IMR-90 (cell line): Measurements from ENCODE around the gene CCDC146. TPM values are rescaled to one million over a fixed set of nuclear protein-coding genes. Genes with fewer than 3 reads are reported as not detected.

Experiments used
- ATAC-seq: fragments of 200-7000 bp; cut with Tn5 transposase; 2 replicates; pipeline ENCODE4 v1.9.1; 2020; ENCODE audit warnings: low read depth, mild to moderate bottlenecking, moderate library complexity
- BruUV-seq: library from RNA; stranded (reverse); fragments of 400-500 nt; replicated peaks from 2 replicates; lab custom pipeline; 2021; lab: Mats Ljungman, UMichigan
- CTCF ChIA-PET: fragments of 300-600 bp; formaldehyde crosslinking; extraction: SDS; loops from one replicate; lab custom pipeline; 2021; ENCODE audit warnings: antibody characterized with exemption; lab: Yijun Ruan, JAX
- POLR2A ChIA-PET: fragments of 300-600 bp; sonication (Branson Sonifier 250); formaldehyde crosslinking; loops from one replicate; lab custom pipeline; 2022; ENCODE audit warnings: antibody characterized with exemption; ENCODE audit not compliant: unreplicated experiment; lab: Charles Lee
- DNase-seq: peaks from one replicate; pipeline ENCODE4 v3.0.0; 2013
- H2AFZ ChIP-seq: replicated peaks from 2 replicates; pipeline ENCODE3; 2013; ENCODE audit warnings: low read length, mild to moderate bottlenecking; ENCODE audit not compliant: poor library complexity
- H2AK5ac ChIP-seq: 2 replicates; pipeline ENCODE4 v1.6.1; 2013; ENCODE audit warnings: low read depth, low read length, inconsistent platforms
- H2AK9ac ChIP-seq: replicated peaks from 2 replicates; pipeline ENCODE3; 2013; ENCODE audit warnings: mild to moderate bottlenecking, low read depth, low read length, moderate library complexity; ENCODE audit not compliant: poor library complexity
- H2BK120ac ChIP-seq: 2 replicates; pipeline ENCODE4 v1.6.1; 2013; ENCODE audit warnings: low read depth, low read length, inconsistent platforms
- H2BK15ac ChIP-seq: 3 replicates; pipeline ENCODE4 v1.6.1; 2013; ENCODE audit warnings: low read depth, low read length, inconsistent platforms
- H2BK20ac ChIP-seq: 2 replicates; pipeline ENCODE4 v1.6.1; 2013; ENCODE audit warnings: low read depth, mild to moderate bottlenecking, inconsistent platforms, low read length, moderate library complexity
- H2BK5ac ChIP-seq: 2 replicates; pipeline ENCODE4 v1.6.1; 2013; ENCODE audit warnings: mild to moderate bottlenecking, low read depth, low read length, inconsistent platforms; ENCODE audit not compliant: poor library complexity, severe bottlenecking
- H3K14ac ChIP-seq: replicated peaks from 2 replicates; pipeline ENCODE4 v1.6.1; 2013; ENCODE audit warnings: low read depth, low read length, inconsistent platforms
- H3K18ac ChIP-seq: 2 replicates; pipeline ENCODE4 v1.6.1; 2013; ENCODE audit warnings: low read depth, low read length, control low read depth
- H3K23ac ChIP-seq: 2 replicates; pipeline ENCODE4 v1.6.1; 2013; ENCODE audit warnings: low read depth, low read length, inconsistent platforms
- H3K27ac ChIP-seq: 2 replicates; pipeline ENCODE4 v1.5.1; 2013; ENCODE audit warnings: mild to moderate bottlenecking, control low read depth, low read length; ENCODE audit not compliant: insufficient read depth
- H3K27me3 ChIP-seq: 2 replicates; pipeline ENCODE4 v1.6.1; 2013; ENCODE audit warnings: low read length; ENCODE audit not compliant: control insufficient read depth, insufficient read depth
- H3K36me3 ChIP-seq: 2 replicates; pipeline ENCODE4 v1.6.1; 2013; ENCODE audit warnings: low read length, mixed read lengths; ENCODE audit not compliant: control insufficient read depth, insufficient read depth
- H3K4ac ChIP-seq: 2 replicates; pipeline ENCODE4 v1.6.1; 2013; ENCODE audit warnings: low read depth, low read length, inconsistent platforms
- H3K4me1 ChIP-seq: 2 replicates; pipeline ENCODE4 v1.6.1; 2013; ENCODE audit warnings: low read length, mixed read lengths; ENCODE audit not compliant: control insufficient read depth, insufficient read depth
- H3K4me2 ChIP-seq: 2 replicates; pipeline ENCODE4 v1.6.1; 2013; ENCODE audit warnings: low read depth, mild to moderate bottlenecking, control low read depth, low read length, moderate library complexity
- H3K4me3 ChIP-seq: 2 replicates; pipeline ENCODE4 v1.5.1; 2013; ENCODE audit warnings: low read depth, mild to moderate bottlenecking, control low read depth, low read length, moderate library complexity; ENCODE audit not compliant: insufficient read depth
- H3K56ac ChIP-seq: 2 replicates; pipeline ENCODE4 v1.6.1; 2013; ENCODE audit warnings: low read length, inconsistent platforms; ENCODE audit not compliant: insufficient read depth; ENCODE audit errors: extremely low read depth
- H3K79me1 ChIP-seq, 2 experiments: 2 replicates each; pipeline ENCODE4 v1.6.1; 2013; ENCODE audit warnings: low read length in 2 of 2, inconsistent platforms in 1 of 2, low read depth in 1 of 2
- H3K9ac ChIP-seq: 2 replicates; pipeline ENCODE4 v1.6.1; 2013; ENCODE audit warnings: low read depth, low read length, control low read depth
- H3K9me1 ChIP-seq: 2 replicates; pipeline ENCODE4 v1.6.1; 2013; ENCODE audit warnings: low read length, inconsistent platforms; ENCODE audit not compliant: insufficient read depth
- H3K9me3 ChIP-seq: 2 replicates; pipeline ENCODE4 v1.6.1; 2013; ENCODE audit warnings: low read length; ENCODE audit not compliant: control insufficient read depth, insufficient read depth
- H4K20me1 ChIP-seq: 2 replicates; pipeline ENCODE4 v1.6.1; 2013; ENCODE audit warnings: low read length, inconsistent platforms; ENCODE audit not compliant: insufficient read depth
- H4K5ac ChIP-seq: 2 replicates; pipeline ENCODE4 v1.6.1; 2013; ENCODE audit warnings: mild to moderate bottlenecking, low read depth, low read length, control low read depth
- H4K8ac ChIP-seq, 2 experiments: 2 replicates each; pipeline ENCODE4 v1.6.1; 2013; ENCODE audit warnings: low read depth in 2 of 2, low read length in 2 of 2, control low read depth in 1 of 2, inconsistent platforms in 1 of 2
- H4K91ac ChIP-seq: 2 replicates; pipeline ENCODE4 v1.6.1; 2013; ENCODE audit warnings: low read depth, low read length, inconsistent platforms; ENCODE audit not compliant: insufficient read depth
- CHD1 ChIP-seq: IDR thresholded peaks from 2 replicates; pipeline ENCODE4 v1.6.1; 2012; ENCODE audit warnings: low read depth, low read length, improper control_type of control experiment
- FOS ChIP-seq: fragments of 150-350 bp; IDR thresholded peaks from 2 replicates; pipeline ENCODE4 v1.6.1; 2016; ENCODE audit warnings: low read depth, low read length
- MAFK ChIP-seq: IDR thresholded peaks from 2 replicates; pipeline ENCODE4 v1.6.1; 2012; ENCODE audit warnings: low read depth, low read length, improper control_type of control experiment
- MXI1 ChIP-seq: IDR thresholded peaks from 2 replicates; pipeline ENCODE4 v1.6.1; 2012; ENCODE audit warnings: low read depth, mild to moderate bottlenecking, low read length, moderate library complexity, borderline replicate concordance
- NFE2L2 ChIP-seq: fragments of 150-350 bp; IDR thresholded peaks from 2 replicates; pipeline ENCODE4 v1.6.1; 2016; ENCODE audit warnings: low read depth, mild to moderate bottlenecking, low read length
- RAD21 ChIP-seq: IDR thresholded peaks from 2 replicates; pipeline ENCODE4 v1.6.1; 2012; ENCODE audit warnings: low read length, improper control_type of control experiment
- WGBS, 2 experiments: methylation state at CpG; one replicate each; pipeline versions ENCODE4 v1.1.5 to v1.1.7; 2013; ENCODE audit warnings: missing lambda C conversion rate in 2 of 2; ENCODE audit not compliant: insufficient read length in 1 of 2; ENCODE audit errors: extremely low coverage in 2 of 2; 5-methylcytosine and 5-hydroxymethylcytosine counted together
- dilution Hi-C: fragments of 300-500 bp; cut with HindIII; formaldehyde crosslinking; loops from one replicate; pipeline ENCODE4 v1.14.3; 2018; ENCODE audit warnings: low sequenced_read_pairs; ENCODE audit not compliant: unreplicated experiment
- in situ Hi-C: fragments of 300-500 bp; cut with MboI; formaldehyde crosslinking; loops from 3 replicates; pipeline ENCODE4 v1.14.3; 2019; ENCODE audit warnings: low sequenced_read_pairs, inconsistent platforms, mixed read lengths
- intact Hi-C: fragments of 100-400 bp; cut with micrococcal nuclease; formaldehyde crosslinking; loops from 2 replicates; pipeline ENCODE4 v1.10.0; 2022
- polyA plus RNA-seq, 3 experiments: library from polyadenylated mRNA; depleted of rRNA; stranded (reverse); fragments of >200 nt; gene quantifications; 2 replicates each; pipeline ENCODE4 v1.2.3, GENCODE V29; 2012; ENCODE audit warnings: low replicate concordance in 1 of 3
- total RNA-seq: library from RNA; depleted of rRNA; stranded (reverse); fragments of >200 nt; gene quantifications from 2 replicates; pipeline ENCODE4 v1.2.3, GENCODE V29; 2012
- TF ChIP-seq, protein P1 (sequence below): conservative IDR thresholded peaks from 2 replicates; pipeline ENCODE4 v1.5.1; 2012; ENCODE audit warnings: mild to moderate bottlenecking, low read depth, low read length, improper control_type of control experiment
- TF ChIP-seq, protein P2 (sequence below): fragments of 150-350 bp; IDR thresholded peaks from 2 replicates; pipeline ENCODE4 v1.6.1; 2016; ENCODE audit warnings: low read depth, mild to moderate bottlenecking, low read length, moderate library complexity, borderline replicate concordance
- TF ChIP-seq, protein P3 (sequence below): fragments of 150-350 bp; IDR thresholded peaks from 2 replicates; pipeline ENCODE4 v1.6.1; 2017; ENCODE audit warnings: mild to moderate bottlenecking, antibody characterized with exemption, low read length, low read depth

The CCDC146 gene
- total and polyA plus RNA-seq, 2 of the 4 experiments (the other 2 are of a cell fraction): 0.54 to 1.7 TPM

DNA sequence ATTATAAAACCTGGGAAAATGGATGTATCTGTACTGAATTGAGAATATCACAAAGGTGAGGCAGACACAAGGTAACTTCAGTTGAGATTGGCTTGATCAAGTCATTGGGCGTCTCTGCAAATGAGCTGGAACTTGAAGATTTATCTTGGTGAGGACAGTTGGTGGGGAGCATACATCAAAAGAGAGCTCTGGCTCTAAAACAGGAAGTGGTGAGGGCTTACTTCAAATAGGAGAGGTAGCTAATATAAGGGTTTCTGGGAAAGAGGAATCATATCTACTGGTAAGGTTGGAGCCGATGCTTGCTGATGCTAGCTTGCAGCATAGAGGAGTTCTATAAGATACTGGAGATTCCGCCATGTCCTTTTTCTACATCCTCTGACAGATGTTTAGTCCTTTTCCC, 117.1 kb downstream of the CCDC146 start:
- H2BK120ac ChIP-seq: no peak overlapping the region

More for the DNA sequence above, 117.1 kb downstream of the CCDC146 start:
- Histone ChIP-seq H4K8ac (no peak overlapping the region), H2BK5ac (no peak overlapping the region), H3K4me2 (no peak overlapping the region), H3K79me1 (no peaks in the 10 kb centered on the region), H4K5ac (no peak overlapping the region), H3K27me3 (no peaks in the 10 kb centered on the region), H3K4ac (no peak overlapping the region), H2AK5ac (no peak overlapping the region), H3K56ac (no peak overlapping the region), H3K4me3 (no peak overlapping the region), H4K20me1 (no peaks in the 10 kb centered on the region), H2BK15ac (no peak overlapping the region), H2AFZ (no peak overlapping the region), H2BK20ac (no peak overlapping the region; the same call in 1 of the 2 replicates), H3K9ac (no peak overlapping the region), H2AK9ac (no peak overlapping the region), H4K91ac (no peak overlapping the region), H3K23ac (no peak overlapping the region), H3K18ac (no peak overlapping the region; the same call in 1 of the 2 replicates), H3K14ac (no peak overlapping the region), H3K9me1 (peaks cover 7% of the 10 kb centered on the region), H3K9me3 (no peaks in the 10 kb centered on the region), H3K27ac (no peak overlapping the region), H3K36me3 (no peaks in the 10 kb centered on the region), H3K4me1 (peaks cover 13% of the 10 kb centered on the region)
- no peak for TF ChIP-seq FOS
- TF ChIP-seq CHD1: no peak
- no peak for TF ChIP-seq NFE2L2
- TF ChIP-seq, protein P1, sequence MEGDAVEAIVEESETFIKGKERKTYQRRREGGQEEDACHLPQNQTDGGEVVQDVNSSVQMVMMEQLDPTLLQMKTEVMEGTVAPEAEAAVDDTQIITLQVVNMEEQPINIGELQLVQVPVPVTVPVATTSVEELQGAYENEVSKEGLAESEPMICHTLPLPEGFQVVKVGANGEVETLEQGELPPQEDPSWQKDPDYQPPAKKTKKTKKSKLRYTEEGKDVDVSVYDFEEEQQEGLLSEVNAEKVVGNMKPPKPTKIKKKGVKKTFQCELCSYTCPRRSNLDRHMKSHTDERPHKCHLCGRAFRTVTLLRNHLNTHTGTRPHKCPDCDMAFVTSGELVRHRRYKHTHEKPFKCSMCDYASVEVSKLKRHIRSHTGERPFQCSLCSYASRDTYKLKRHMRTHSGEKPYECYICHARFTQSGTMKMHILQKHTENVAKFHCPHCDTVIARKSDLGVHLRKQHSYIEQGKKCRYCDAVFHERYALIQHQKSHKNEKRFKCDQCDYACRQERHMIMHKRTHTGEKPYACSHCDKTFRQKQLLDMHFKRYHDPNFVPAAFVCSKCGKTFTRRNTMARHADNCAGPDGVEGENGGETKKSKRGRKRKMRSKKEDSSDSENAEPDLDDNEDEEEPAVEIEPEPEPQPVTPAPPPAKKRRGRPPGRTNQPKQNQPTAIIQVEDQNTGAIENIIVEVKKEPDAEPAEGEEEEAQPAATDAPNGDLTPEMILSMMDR: no peak
- no peak for TF ChIP-seq MAFK
- TF ChIP-seq MXI1: no peak
- no peak for TF ChIP-seq RAD21
- TF ChIP-seq, protein P2, sequence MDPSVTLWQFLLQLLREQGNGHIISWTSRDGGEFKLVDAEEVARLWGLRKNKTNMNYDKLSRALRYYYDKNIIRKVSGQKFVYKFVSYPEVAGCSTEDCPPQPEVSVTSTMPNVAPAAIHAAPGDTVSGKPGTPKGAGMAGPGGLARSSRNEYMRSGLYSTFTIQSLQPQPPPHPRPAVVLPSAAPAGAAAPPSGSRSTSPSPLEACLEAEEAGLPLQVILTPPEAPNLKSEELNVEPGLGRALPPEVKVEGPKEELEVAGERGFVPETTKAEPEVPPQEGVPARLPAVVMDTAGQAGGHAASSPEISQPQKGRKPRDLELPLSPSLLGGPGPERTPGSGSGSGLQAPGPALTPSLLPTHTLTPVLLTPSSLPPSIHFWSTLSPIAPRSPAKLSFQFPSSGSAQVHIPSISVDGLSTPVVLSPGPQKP: no peak
- TF ChIP-seq, protein P3, sequence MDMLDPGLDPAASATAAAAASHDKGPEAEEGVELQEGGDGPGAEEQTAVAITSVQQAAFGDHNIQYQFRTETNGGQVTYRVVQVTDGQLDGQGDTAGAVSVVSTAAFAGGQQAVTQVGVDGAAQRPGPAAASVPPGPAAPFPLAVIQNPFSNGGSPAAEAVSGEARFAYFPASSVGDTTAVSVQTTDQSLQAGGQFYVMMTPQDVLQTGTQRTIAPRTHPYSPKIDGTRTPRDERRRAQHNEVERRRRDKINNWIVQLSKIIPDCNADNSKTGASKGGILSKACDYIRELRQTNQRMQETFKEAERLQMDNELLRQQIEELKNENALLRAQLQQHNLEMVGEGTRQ: no peak
- ATAC-seq (no peak), DNase-seq (no peak)
- ChIA-PET POLR2A (no interaction called here), CTCF (interaction anchor here (1.7 kb wide), 1 partner anchor 8 kb away, joined by 7 read pairs; no protein-coding TSS in a partner anchor)
- 100% methylated on average over 1 of the region's 3 CpGs; no CpG with 5 or more reads in 1 of the 2 experiments for WGBS, 2 experiments
- dilution Hi-C loops (no loop called here), intact Hi-C loops (loop anchor here (5.0 kb wide), 1 partner anchor 42 kb away; the partner anchor contains the start of gene FGL2), in situ Hi-C loops (no loop called here)
- BruUV-seq: no TSS peak
